OCI-M2 (cell line): ENCODE results near the gene APRT.
"Not testable (repeated sequence)": the region's sequence is repeated elsewhere in the genome, so short reads cannot be mapped to it uniquely, and the experiment has no call there.

Experiments used
- DNase-seq: peaks from one replicate; lab custom pipeline; 2025; ENCODE audit not compliant: unreplicated experiment; lab: John Stamatoyannopoulos, UW

Gene APRT

GRCh38 chr16:88823646-88824045 is 11.9 kb upstream of the APRT start:
- DNase-seq, result not testable (repeated sequence)

- no peak for DNase-seq
Measured at GRCh38 chr16:88822281-88823040, 10.7 kb upstream of the APRT start.

DNA sequence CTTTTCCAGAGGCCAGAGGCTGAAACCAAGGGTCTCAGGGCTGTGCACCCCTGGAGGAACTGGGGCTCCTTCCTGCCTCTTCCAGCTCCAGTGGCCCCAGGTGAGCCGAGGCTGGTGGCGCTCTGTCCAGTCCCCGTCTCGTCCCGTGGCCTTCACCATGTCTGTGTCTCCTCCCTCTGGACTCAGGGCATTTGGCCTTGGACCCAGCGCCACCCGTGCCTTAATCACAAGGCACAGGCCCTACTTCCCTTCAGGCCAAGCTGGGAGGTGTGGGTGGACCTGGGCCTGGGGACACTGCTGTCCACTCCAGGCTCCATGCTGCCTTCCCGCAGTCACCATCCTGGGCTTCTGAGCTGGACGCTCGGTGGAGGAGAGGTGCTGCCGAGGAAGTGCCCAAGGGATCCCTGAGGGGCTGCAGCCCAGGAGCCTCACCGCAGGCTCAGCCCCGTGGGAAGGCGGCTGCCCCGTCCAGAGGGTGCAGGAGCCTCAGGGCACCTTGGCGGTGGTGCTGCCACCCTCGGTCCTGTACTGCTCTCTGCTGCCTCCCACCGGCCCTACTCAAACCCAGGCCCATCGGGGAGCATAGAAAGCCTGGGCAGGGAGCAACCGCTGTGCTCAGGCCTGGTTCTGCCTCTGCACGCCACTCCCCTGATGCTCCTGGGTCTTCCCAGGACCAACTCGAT is 9.6 kb upstream of the APRT start:
- no peak for DNase-seq

DNA sequence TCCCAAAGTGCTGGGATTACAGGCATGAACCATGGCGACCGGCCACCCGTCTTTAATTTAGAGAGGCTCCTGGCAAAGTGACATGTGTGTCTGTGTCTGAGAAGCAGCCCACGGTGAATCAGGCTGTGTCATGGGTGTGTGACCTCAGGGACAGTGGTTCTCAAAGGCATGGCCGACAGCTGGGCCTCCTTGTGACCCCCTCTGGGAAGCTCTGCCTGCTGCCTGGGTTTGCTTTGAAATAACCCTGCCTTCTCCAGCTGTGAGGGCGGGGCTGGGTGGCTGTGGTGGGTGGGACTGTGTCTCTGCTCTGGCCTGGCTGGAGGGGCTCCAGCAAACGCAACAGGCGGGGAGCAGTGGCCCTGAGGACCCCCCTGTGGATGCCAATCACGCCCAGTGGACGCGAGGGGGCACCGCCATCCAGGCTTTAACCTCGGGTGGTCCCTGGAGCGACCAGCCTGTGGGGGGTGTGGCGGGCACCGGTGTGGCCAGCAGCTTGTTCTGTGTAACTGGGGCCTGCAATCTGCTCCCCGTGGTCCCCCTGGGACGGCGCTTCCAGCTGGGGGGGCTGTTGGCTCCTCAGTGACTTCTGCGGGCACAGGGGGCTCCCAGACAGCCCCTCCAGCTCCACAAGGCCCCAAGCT is 8.8 kb upstream of the APRT start:
- no peak for DNase-seq

- no peak for DNase-seq
Measured at GRCh38 chr16:88819126-88819525, 7.4 kb upstream of the APRT start.

- no peak for DNase-seq
Measured at GRCh38 chr16:88818575-88818874, 6.8 kb upstream of the APRT start.

GRCh38 chr16:88817785-88818574 is 6.3 kb upstream of the APRT start:
- no peak for DNase-seq

GRCh38 chr16:88816736-88817535 is 5.2 kb upstream of the APRT start:
- no peak for DNase-seq

GRCh38 chr16:88815901-88816589 is 4.3 kb upstream of the APRT start:
- no peak for DNase-seq

DNA sequence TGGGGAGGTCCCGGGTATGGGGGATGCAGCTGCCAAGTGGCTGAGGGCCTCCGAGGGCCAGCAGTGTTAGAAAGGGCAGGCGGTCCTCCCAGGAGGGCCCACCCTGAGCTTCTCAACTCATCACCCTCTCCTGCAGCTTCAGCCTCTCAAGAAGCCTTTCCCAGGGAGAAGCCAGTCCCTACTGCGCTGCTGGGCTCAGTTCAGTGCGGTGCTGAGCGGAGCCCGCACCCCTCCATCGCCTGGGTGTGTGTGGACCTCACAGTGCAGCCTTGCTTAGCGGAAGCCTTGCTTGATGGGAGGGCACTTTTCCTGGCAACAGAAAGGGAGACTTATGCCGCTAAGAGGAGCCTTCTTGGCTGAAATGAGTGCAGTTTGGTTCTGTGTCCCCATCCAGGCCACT is 3.5 kb upstream of the APRT start:
- no peak for DNase-seq

- DNase-seq, result no peak
Measured at GRCh38 chr16:88814144-88814502, 2.4 kb upstream of the APRT start.

GRCh38 chr16:88813269-88814143 is 1.8 kb upstream of the APRT start:
- no peak for DNase-seq

DNA sequence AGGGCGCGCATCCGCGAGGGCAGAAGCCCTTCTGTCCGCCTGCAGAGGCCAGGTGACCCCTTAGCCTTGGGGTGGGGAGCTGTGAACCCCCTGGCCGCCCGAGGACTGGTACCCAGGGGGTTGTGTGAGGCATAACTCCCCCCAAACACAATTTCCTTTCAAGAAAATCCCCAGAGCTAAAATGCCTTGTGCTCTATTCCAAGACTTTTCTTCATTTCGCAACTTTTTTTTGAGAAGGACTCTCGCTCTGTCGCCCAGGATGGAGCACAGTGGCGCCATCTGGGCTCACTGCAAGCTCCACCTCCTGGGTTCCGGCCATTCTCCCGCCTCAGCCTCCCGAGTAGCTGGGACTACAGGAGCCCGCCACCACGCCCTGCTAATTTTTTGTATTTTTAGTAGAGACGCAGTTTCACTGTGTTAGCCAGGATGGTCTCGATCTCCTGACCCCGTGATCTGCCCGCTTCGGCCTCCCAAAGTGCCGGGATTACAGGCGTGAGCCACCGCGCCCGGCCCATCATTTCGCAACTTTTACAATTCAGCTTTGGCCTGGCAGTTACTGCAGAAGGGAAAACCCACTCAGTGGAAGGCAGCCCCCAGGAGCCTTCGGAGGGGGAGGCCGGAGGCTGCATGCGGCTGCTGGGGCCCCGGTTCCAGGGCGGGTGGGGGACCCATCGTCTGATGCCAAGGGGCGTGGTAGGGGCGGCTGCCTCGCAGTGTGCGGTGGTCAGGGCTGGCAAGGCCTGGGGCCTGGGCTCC is 963 bp upstream of the APRT start:
- no peak for DNase-seq

DNA sequence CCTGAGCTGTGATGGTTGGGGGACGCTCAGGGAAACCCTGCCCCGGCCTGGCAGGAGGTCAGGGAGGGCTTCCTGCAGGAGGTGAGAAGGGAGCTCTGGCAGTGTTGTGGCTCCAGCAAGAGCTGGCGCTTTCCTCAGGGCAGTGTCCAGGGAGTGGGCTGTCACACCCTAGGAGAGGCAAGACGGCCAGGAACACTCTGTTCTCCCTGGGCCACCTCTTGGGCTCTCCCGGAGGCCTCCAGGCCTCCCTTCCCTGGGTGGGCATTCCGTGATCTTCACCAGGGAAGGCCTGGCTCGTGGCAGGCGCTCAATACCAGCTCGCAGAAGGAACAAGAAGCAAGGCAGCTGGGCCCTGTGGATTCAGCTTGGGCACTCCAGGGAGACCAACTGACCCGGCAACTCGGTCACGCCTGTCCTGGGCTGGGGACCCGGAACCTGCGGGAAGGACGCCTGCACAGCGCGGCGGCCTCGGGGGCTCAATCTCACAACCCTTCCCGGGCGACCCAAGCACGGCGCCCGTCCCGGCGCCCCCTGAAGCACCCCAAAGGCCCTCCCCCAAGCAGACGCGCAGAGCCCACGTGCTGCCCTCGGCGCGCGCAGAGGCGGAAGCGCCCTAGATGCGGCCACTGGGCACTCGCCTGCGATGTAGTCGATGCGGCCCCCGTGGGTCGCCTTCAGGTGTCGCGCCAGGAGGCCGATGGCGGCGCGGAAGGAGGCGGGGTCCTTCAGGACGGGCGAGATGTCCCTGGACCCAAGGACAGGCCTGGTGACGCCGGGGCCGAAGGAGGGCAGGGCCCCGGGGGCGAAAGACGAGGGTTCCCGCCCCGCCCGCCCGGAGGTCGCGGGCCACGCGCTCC is 588 bp downstream of the APRT start:
- no peak for DNase-seq

GRCh38 chr16:88810166-88810911 is 1.4 kb downstream of the APRT start:
- DNase-seq, result no peak

GRCh38 chr16:88809676-88810165 is 2.0 kb downstream of the APRT start:
- no peak for DNase-seq
